ENCODE results near the gene ANKLE2. TPM values are rescaled to one million over a fixed set of nuclear protein-coding genes. Genes with fewer than 3 reads are reported as not detected.
A peak's percentile ranks its signal among the peaks of the same experiment; 100 is the strongest.

The ANKLE2 gene
- polyA plus RNA-seq, 3 donors from 2014 or later: 14.4 to 26.7 (median 22.3) TPM

DNA sequence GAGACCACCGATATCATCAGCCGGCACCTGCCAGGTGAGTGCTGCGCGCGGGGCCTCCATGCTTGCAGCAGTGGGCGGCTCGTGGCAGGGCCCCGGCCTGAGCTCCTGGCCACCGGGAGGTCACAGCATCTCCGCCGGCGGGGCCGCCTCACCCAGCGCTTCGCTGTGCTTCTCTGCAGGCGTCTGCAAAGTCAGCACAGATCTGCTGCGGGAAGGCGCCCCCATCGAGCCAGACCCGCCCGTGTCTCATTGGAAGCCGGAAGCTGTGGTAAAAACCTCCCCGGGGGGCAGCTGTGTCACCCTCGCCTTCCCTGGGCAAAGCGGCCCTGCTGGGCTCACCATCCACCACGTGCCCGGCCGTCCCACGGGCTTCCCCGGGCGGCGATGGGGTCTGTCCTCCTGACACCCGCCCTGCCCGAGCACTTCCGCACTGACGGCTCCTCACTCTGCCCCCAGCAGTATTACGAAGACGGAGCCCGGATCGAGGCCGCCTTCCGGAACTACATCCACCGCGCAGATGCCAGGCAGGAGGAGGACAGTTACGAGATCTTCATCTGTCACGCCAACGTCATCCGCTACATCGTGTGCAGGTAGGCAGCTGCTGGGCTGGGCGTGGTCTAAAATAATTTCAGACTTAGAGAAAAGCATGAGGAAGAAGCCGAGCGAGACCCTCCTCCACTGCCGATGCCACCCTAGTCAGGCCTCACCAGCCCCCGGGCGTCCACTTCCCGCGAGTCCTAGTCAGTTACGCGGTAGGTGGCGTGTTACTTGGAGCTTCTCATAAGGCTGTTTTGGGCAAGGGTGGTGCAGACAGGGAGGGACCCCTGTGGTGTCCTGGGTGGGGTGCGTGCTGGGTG is 43.9 kb downstream of the ANKLE2 start:
- H3K27ac Mint-ChIP-seq: no peak overlapping the region
- H3K36me3 Mint-ChIP-seq: peaks cover 0 to 4% (median 0%) of the 10 kb centered on the region in 3 donors
- no peaks in the 10 kb centered on the region for H3K9me3 Mint-ChIP-seq
- no peak for DNase-seq
- peaks cover 0 to 3% (median 3%) of the 10 kb centered on the region in 3 donors for H3K27me3 Mint-ChIP-seq (ENCODE audit: low read depth in 3 of 3)
- H3K4me3 Mint-ChIP-seq: no peak overlapping the region
- peaks cover 7 to 14% of the 10 kb centered on the region in 2 donors for H3K4me1 Mint-ChIP-seq

DNA sequence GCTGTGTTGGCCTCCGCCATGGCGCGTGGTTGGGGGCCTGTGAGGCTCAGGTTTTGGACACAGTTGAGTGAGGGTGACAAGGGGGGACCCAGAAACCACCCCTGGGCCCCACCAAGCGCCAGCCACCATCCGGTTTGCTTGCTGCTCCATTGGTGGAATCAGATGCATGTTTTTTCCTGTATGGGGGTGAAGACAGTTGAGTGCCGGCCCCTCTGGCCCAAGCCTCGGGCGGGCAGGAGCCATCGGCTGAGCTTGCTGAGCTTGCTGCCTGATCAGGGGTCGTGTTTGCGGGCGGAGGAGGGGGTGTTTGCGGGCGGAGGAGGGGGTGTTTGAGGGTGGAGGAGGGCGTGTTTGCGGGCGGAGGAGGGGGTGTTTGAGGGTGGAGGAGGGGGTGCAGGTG is 44.6 kb downstream of the ANKLE2 start:
- H3K27me3 Mint-ChIP-seq (ENCODE audit: low read depth in 3 of 3): peaks cover 0 to 3% (median 3%) of the 10 kb centered on the region in 3 donors
- no peak for DNase-seq
- H3K4me3 Mint-ChIP-seq: no peak overlapping the region
- peaks cover 0 to 4% (median 0%) of the 10 kb centered on the region in 3 donors for H3K36me3 Mint-ChIP-seq
- H3K4me1 Mint-ChIP-seq: peaks cover 10 to 18% of the 10 kb centered on the region in 2 donors
- H3K27ac Mint-ChIP-seq: no peak overlapping the region
- no peaks in the 10 kb centered on the region for H3K9me3 Mint-ChIP-seq

DNA sequence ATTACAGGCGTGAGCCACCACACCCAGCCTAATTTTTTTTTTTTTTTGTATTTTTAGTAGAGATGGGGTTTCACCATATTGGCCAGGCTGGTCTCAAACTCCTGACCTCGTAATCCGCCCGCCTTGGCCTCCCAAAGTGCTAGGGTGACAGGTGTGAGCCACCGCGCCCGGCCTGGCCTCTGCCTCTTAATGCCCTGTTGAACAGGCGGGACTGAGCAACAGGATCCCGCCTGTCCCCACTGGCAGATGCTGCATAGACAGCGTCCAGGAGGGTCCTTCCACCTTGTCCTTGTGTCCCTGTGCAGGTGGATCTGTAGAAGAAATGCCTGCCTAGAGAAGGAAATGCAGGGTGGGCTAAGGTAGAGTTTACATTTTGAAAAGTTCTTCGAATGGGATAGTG is 45.3 kb downstream of the ANKLE2 start:
- peaks cover 0 to 4% (median 0%) of the 10 kb centered on the region in 3 donors for H3K36me3 Mint-ChIP-seq
- H3K27ac Mint-ChIP-seq: peak overlapping the region in 1 of 6 donors; percentile 46
- no peak overlapping the region for H3K4me3 Mint-ChIP-seq
- peaks cover 12 to 24% of the 10 kb centered on the region in 2 donors for H3K4me1 Mint-ChIP-seq
- H3K9me3 Mint-ChIP-seq: no peaks in the 10 kb centered on the region
- peaks cover 0 to 3% (median 3%) of the 10 kb centered on the region in 3 donors for H3K27me3 Mint-ChIP-seq (ENCODE audit: low read depth in 3 of 3)
- no peak for DNase-seq

DNA sequence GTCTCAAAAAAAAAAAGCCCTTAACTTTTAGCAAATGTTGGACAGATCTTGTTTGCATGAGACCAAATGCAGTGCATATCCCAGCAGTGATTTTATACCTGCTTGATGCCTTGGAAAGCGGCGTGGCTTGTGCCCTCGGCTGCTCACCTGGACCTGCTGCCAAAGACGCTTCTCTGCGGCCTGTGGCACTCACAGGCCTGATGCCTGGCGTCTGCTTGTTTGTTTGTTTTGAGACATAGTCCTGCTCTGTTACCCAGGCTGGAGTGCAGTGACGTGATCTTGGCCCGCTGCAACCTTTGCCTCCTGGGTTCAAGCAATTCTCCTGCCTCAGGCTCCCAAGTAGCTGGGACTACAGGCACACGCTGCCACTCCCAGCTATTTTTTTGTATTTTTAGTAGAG is 45.8 kb downstream of the ANKLE2 start:
- Mint-ChIP-seq H3K27me3 (ENCODE audit: low read depth in 3 of 3) (peaks cover 0 to 3% (median 3%) of the 10 kb centered on the region in 3 donors), H3K4me1 (peaks cover 14 to 25% of the 10 kb centered on the region in 2 donors), H3K9me3 (no peaks in the 10 kb centered on the region), H3K36me3 (peaks cover 0 to 4% (median 0%) of the 10 kb centered on the region in 3 donors), H3K27ac (no peak overlapping the region), H3K4me3 (no peak overlapping the region)
- no peak for DNase-seq

DNA sequence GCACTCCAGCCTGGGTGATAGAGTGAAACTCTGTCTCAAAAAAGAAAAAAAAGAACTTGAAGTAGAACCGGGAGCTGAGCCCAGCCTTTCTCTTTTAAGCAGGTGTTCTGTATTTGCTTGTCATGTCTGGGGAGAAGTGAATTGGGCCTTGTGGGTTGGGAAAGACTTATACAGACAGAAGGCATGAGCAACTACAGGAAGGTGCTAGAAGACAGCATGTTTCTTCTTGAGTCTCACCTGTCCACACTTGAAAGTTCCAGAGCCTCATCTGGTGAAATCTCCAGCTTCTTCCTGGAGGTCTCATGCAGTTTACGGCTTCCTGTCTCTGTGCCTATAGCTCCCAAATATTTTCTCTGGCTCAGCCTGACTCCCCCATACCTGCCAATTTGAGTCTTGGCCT is 48.5 kb downstream of the ANKLE2 start:
- peaks cover 2 to 5% (median 3%) of the 10 kb centered on the region in 3 donors for H3K27me3 Mint-ChIP-seq (ENCODE audit: low read depth in 3 of 3)
- H3K4me3 Mint-ChIP-seq: peak overlapping the region in 3 of 5 donors; percentile 27 to 57 (median 33)
- H3K4me1 Mint-ChIP-seq: peaks cover 20 to 31% of the 10 kb centered on the region in 2 donors
- peaks cover 0 to 4% (median 0%) of the 10 kb centered on the region in 3 donors for H3K36me3 Mint-ChIP-seq
- DNase-seq: no peak
- H3K27ac Mint-ChIP-seq: peak overlapping the region in 1 of 6 donors; percentile 34
- peaks cover 0 to 5% (median 0%) of the 10 kb centered on the region in 6 donors for H3K9me3 Mint-ChIP-seq

DNA sequence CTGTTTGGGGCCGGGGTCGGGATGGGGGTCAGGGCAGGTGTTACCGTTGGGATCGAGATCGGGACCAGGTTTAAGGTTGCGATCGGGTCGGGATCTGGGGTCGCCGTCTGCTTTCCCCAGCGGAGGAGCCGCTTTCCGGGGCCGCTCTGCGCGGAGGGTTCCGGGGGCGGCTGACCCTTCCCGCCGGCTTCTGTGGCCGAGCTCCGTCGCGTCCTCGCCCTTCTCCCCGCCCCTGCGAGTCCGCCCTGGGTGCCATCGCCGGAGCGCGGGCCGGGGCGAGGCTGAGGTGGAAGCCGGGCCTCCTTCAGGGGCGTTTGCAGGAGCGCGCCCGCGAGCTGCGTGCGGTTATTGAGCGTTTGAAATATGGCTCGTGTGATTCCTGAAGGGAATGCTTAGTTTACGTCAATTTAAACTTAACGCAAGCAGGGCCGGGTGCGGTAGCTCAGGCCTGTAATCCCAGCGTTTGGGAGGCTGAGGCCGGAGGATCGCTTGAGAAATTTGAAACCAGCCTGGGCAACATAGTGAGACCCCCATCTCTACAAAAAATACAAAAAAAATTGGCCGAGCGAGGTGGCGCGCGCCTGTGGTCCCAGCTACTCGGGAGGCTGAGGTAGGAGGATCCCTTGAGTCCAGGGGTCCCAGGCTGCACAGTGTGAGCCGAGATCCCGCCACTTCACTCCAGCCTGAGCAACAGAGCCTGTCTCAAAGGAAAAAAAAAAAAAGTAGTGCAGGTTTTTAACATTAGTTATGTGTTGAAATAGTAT is 50.4 kb downstream of the ANKLE2 start:
- Mint-ChIP-seq H3K9me3 (peaks cover 0 to 12% (median 1%) of the 10 kb centered on the region in 6 donors), H3K4me3 (peak overlapping the region; percentile 72 to 83 (median 79)), H3K27ac (peak overlapping the region in 4 of 6 donors; percentile 20 to 61 (median 26)), H3K36me3 (peaks cover 0 to 3% (median 0%) of the 10 kb centered on the region in 3 donors), H3K4me1 (peaks cover 22 to 31% of the 10 kb centered on the region in 2 donors), H3K27me3 (ENCODE audit: low read depth in 3 of 3) (peaks cover 4 to 5% (median 4%) of the 10 kb centered on the region in 3 donors)
- no peak for DNase-seq

DNA sequence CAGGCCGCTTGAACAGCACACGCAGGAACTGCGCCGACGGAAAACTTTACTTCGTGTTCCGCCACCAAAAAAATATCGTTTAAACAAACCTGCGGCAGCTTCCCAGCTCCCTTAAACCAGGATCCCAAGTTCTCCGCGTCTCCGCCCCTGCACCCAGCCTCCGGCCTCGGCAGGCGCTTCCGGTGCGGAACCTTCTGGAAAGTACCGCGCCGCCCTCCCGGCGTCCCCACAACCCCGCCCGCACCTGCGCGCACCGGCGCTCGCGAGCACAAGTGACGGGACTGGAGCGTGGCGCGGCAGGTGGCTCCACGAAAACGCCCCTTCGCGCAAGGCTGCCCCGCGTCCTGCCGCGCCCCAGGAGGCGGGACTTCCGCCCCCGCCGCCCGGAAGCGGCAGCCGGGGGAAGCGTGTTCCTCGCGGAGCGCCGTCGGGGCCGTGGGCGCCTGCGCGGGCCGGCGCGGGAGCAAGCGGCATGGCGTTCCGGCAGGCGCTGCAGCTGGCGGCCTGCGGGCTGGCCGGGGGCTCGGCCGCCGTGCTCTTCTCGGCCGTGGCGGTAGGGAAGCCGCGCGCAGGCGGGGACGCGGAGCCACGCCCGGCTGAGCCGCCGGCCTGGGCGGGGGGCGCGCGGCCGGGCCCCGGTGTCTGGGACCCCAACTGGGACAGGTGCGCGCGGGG is 51.1 kb downstream of the ANKLE2 start, which contains the start of gene PGAM5:
PGAM5 (plus strand) TSS at position 438 of the 675 bp plus-strand sequence; CDS start at position 473, 35 bp downstream.
- peaks cover 4 to 5% (median 4%) of the 10 kb centered on the region in 3 donors for H3K27me3 Mint-ChIP-seq (ENCODE audit: low read depth in 3 of 3)
- H3K4me1 Mint-ChIP-seq: peaks cover 22 to 31% of the 10 kb centered on the region in 2 donors
- peak within 1 kb of the TSS; percentile 89 to 97 (median 91) for H3K27ac Mint-ChIP-seq
- H3K36me3 Mint-ChIP-seq: peaks cover 0 to 3% (median 0%) of the 10 kb centered on the region in 3 donors
- peak within 1 kb of the TSS; percentile 87 to 94 (median 91) for H3K4me3 Mint-ChIP-seq
- peak; percentile 88 to 92 (median 91) for DNase-seq
- peaks cover 0 to 12% (median 1%) of the 10 kb centered on the region in 6 donors for H3K9me3 Mint-ChIP-seq

DNA sequence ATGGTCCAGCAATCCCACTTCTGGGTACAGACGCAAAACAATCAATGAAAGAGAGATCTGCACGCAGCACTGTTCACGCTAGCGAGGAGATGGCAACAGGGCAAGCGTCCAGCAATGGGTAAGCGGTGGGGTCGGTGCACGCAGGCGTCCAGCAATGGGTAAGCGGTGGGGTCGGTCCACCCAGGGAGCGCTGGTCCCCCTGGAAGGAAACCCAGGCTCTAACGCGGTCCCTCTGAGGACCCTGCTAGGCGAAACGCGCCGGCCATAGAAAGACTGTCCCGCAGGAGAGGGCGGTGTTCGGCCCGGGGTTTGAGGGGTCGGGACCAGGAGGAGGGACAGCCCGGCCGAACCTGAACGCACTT is 51.6 kb downstream of the ANKLE2 start:
- Mint-ChIP-seq H3K36me3 (peaks cover 0 to 3% (median 0%) of the 10 kb centered on the region in 3 donors), H3K9me3 (peaks cover 0 to 12% (median 1%) of the 10 kb centered on the region in 6 donors), H3K27ac (peak overlapping the region; percentile 89 to 97 (median 91)), H3K27me3 (ENCODE audit: low read depth in 3 of 3) (peaks cover 4 to 5% (median 4%) of the 10 kb centered on the region in 3 donors), H3K4me1 (peaks cover 22 to 31% of the 10 kb centered on the region in 2 donors), H3K4me3 (peak overlapping the region; percentile 87 to 94 (median 91))
- no peak for DNase-seq

DNA sequence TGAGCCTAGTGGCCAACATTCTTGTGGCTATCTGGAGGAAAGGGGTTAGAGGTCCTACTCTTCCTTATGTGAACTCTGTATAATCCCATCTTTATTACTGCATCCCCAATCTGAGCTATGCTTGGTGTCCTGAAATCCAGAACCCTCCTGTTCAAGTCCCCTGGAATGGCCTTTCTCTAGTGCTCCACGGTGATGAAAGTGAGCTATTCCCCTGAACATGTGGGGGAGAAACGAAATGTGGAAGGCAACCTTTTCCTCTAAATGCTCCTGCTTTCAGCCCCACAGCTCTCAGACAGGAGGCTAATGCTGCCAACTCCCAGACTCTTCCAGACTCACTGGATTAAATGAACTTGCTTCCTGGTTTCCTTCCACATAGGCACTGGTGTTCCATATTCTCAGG is 53.5 kb downstream of the ANKLE2 start:
- peaks cover 16 to 20% of the 10 kb centered on the region in 2 donors for H3K4me1 Mint-ChIP-seq
- H3K27ac Mint-ChIP-seq: peak overlapping the region in 3 of 6 donors; percentile 32 to 54 (median 39)
- H3K9me3 Mint-ChIP-seq: peaks cover 0 to 12% (median 1%) of the 10 kb centered on the region in 6 donors
- H3K27me3 Mint-ChIP-seq (ENCODE audit: low read depth in 3 of 3): peaks cover 4 to 5% (median 4%) of the 10 kb centered on the region in 3 donors
- H3K4me3 Mint-ChIP-seq: peak overlapping the region in 2 of 5 donors; percentile 7 to 87
- DNase-seq: no peak
- peaks cover 0 to 3% (median 0%) of the 10 kb centered on the region in 3 donors for H3K36me3 Mint-ChIP-seq

DNA sequence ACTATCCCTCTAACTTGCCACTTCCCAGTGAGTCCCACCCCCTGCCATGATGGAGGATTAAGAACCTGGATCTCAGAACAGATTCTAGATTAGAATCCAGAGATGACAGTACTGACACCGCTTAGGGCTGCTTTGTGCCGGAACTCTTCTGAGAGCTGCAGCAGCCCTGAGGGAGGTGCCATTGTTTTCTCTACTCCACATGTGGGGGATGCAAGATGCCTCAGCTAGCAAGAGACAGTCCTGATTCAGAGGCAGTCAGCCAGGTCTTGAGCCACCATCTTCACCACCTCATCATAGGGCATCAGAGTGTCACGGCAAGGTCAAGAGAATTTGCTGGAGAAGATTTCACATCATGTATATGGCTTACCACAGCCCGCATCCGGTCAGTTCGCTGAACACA is 54.4 kb downstream of the ANKLE2 start:
- peaks cover 0 to 12% (median 1%) of the 10 kb centered on the region in 6 donors for H3K9me3 Mint-ChIP-seq
- H3K4me1 Mint-ChIP-seq: peaks cover 14 to 16% of the 10 kb centered on the region in 2 donors
- DNase-seq: no peak
- H3K4me3 Mint-ChIP-seq: peak overlapping the region in 2 of 5 donors; percentile 61 to 66
- peaks cover 0 to 3% (median 0%) of the 10 kb centered on the region in 3 donors for H3K36me3 Mint-ChIP-seq
- peak overlapping the region in 3 of 6 donors; percentile 3 to 29 (median 18) for H3K27ac Mint-ChIP-seq
- H3K27me3 Mint-ChIP-seq (ENCODE audit: low read depth in 3 of 3): peaks cover 2 to 5% (median 4%) of the 10 kb centered on the region in 3 donors

DNA sequence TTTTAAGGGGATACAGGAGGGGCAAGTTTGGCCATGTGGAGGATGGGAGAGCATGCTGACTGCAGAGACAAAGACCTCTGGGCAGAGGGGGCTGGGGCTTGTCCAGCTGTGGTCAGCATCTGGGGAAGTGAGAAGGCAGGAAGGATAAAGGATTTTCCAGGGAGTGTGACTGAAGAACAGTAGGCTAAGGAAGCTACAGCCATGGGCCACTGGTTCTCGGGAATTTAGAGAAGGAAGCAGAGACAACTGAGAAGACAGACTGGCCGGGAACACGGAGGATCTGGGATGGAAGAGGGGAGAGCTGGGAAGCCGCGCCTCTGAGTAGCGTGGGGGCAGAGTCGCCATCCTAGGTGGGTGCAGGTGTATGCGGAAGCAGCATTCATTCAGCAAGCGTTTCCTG is 58.0 kb downstream of the ANKLE2 start:
- Mint-ChIP-seq H3K36me3 (peaks cover 0 to 8% (median 5%) of the 10 kb centered on the region in 3 donors), H3K4me3 (no peak overlapping the region), H3K9me3 (peaks cover 0 to 12% (median 1%) of the 10 kb centered on the region in 6 donors), H3K4me1 (peaks cover 0 to 2% of the 10 kb centered on the region in 2 donors), H3K27me3 (ENCODE audit: low read depth in 3 of 3) (peaks cover 0 to 4% (median 2%) of the 10 kb centered on the region in 3 donors), H3K27ac (no peak overlapping the region)
- no peak for DNase-seq

DNA sequence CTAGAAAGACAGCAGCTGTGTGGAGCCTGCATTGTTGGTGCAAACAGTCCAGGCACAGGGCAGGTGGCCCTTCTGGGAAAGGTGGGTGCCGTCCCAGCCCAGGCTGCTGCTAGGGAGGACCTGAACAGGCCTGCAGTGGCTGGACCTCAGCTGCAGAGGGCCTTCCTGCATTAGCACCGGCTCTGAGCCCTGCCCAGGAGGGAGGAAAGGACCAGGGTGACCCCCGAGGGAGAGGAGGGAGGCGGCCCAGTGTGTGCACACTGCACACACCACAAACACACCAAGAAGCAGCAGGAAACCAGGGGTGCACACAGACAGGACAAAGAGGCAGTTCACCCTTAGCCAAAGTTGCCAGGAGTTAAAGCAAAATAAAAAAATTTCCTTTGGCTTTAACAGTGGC is 59.0 kb downstream of the ANKLE2 start:
- Mint-ChIP-seq H3K4me3 (no peak overlapping the region), H3K4me1 (peaks cover 0 to 2% of the 10 kb centered on the region in 2 donors), H3K27me3 (ENCODE audit: low read depth in 3 of 3) (peaks cover 0 to 4% (median 2%) of the 10 kb centered on the region in 3 donors), H3K36me3 (peaks cover 4 to 10% (median 8%) of the 10 kb centered on the region in 3 donors), H3K9me3 (peaks cover 0 to 5% (median 1%) of the 10 kb centered on the region in 6 donors), H3K27ac (no peak overlapping the region)
- no peak for DNase-seq
